ENCODE measurements around the gene MAN2A1.

The MAN2A1 gene

DNA sequence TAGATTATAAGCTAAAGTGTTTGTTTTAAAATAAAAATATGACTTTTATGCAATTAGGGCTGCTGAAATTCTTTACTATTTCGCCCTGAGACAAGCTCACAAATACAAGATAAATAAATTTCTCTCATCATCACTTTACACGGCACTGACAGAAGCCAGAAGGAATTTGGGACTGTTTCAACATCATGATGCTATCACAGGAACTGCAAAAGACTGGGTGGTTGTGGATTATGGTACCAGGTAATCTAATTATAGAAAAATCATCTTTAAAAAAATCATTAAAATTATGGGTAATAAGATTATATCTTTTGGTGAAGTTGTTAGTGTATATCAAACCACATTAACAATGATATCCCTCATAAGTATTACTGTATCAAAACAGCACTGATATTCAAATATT lies 95.0 kb downstream of the MAN2A1 start:
- TF ChIP-seq, protein P1, sequence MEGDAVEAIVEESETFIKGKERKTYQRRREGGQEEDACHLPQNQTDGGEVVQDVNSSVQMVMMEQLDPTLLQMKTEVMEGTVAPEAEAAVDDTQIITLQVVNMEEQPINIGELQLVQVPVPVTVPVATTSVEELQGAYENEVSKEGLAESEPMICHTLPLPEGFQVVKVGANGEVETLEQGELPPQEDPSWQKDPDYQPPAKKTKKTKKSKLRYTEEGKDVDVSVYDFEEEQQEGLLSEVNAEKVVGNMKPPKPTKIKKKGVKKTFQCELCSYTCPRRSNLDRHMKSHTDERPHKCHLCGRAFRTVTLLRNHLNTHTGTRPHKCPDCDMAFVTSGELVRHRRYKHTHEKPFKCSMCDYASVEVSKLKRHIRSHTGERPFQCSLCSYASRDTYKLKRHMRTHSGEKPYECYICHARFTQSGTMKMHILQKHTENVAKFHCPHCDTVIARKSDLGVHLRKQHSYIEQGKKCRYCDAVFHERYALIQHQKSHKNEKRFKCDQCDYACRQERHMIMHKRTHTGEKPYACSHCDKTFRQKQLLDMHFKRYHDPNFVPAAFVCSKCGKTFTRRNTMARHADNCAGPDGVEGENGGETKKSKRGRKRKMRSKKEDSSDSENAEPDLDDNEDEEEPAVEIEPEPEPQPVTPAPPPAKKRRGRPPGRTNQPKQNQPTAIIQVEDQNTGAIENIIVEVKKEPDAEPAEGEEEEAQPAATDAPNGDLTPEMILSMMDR (IDR thresholded peaks at IDR 0.05; ENCODE audit: borderline replicate concordance, insufficient read depth, low read depth, low read length) = no peak
- H3K4me3 ChIP-seq (ENCODE audit: low read depth, low read length) = no peak overlapping the region

DNA sequence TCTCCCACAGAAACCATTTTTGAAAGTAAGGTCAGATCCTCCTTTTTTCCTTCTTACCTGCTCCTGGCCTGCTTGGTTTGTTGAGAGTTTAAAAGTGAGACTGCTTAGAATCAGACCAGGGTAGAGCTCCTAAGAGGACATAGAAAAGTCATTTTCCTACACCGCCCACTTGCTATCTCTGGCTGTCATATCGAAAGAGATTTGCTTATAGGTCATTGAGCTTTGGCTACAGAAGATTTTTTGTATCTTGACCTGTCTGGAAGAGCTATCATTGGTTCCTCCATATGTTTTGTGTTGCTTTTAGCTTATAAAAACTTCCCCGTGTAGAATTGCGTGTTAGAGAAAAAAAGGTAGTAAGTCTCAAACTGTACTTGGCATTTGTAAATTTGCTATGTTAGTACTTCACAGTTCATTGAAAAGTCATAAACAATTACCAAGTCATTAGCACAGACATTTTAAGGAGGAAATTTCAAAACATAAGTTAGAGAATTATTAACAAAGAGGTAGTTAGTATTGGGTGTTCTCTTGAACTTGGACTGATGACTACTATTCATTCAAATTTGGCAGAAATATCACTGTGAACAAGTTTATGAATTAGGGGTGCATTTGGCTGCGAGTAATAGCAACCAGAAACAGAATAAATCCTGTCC lies 96.6 kb downstream of the MAN2A1 start:
- H3K4me3 ChIP-seq (ENCODE audit: low read depth, low read length) = no peak overlapping the region
- TF ChIP-seq, protein P1 (IDR thresholded peaks at IDR 0.05; ENCODE audit: borderline replicate concordance, insufficient read depth, low read depth, low read length) = no peak

DNA sequence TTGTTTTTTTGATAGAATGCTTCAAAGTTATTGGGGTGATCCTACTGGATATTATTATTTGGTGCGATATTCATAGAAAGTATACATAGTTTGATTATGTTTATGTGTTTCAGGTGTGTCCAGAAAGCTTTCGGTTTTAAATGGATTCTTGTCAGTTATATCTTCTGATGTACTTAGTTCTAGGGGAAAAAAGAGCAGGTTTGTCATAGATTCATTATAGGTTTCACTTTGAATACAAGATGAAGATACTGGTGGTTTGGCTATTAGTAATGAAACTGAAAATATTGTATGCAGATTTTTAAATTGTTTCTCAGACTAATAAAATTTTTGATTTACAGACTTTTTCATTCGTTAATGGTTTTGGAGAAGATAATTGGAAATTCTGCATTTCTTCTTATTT lies 98.9 kb downstream of the MAN2A1 start:
- H3K4me3 ChIP-seq (ENCODE audit: low read depth, low read length) = no peak overlapping the region
- TF ChIP-seq, protein P1 (IDR thresholded peaks at IDR 0.05; ENCODE audit: borderline replicate concordance, insufficient read depth, low read depth, low read length) = no peak

DNA sequence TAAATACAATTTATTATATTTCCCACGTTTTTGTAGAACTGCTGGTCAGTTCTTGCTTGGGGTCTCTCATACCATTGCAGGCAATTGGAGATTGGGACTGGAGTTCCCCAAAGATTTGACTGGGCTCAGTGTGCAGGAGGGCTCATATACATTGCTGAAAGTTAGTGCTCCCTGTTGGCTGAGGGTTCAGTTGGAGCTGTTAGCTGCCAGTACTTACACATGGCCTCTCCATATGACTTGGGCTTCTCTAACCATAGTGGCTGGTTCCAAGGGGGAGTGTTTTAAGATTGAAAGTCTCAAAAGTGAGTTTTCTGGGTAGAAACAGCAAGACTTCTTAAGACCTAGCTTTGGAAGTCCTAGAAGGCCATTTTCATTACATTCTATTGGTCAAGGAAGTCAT lies 102.9 kb downstream of the MAN2A1 start:
- TF ChIP-seq, protein P1 (IDR thresholded peaks at IDR 0.05; ENCODE audit: borderline replicate concordance, insufficient read depth, low read depth, low read length) = no peak
- no peak overlapping the region for H3K4me3 ChIP-seq (ENCODE audit: low read depth, low read length)

DNA sequence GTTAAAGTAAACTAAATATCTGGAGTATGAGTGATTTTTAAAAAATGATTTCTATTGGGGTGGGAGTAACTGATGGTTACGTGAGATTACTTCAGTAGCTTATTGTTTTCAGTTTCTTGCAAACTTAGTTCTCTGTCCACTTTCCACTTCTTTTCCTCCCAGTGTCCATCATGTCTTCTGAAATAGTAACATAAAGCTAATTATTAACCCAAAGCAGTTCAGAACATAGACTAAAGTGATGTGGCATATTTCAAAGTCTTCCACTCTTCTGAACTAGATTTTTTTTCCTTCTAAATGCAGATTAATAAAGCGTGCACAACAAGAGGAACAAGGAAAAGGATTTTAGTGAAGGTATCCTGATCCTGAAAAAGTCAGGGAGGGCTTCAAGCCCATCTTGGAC lies 114.1 kb downstream of the MAN2A1 start:
- TF ChIP-seq, protein P1 (IDR thresholded peaks at IDR 0.05; ENCODE audit: borderline replicate concordance, insufficient read depth, low read depth, low read length) = no peak
- H3K4me3 ChIP-seq (ENCODE audit: low read depth, low read length) = no peak overlapping the region

DNA sequence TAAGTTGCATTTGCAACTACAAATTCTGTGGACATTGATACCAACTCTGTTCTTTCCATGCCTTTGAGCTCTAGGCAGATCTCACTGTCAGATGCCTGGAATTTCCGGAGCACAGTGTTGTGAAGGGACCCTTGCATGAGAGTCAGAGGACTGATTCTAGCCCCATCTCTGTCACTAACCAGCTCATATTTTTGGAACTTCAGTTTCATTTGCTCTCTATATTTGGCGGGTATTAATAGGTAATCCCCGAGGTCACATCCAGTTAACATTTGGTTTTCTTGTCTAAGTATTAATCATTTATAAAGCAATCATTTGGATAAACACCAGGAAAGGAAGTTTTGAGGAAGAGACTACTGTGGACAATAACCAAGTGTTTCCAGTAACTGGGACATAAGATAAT lies 115.7 kb downstream of the MAN2A1 start:
- H3K4me3 ChIP-seq (ENCODE audit: low read depth, low read length) = no peak overlapping the region
- TF ChIP-seq, protein P1 (IDR thresholded peaks at IDR 0.05; ENCODE audit: borderline replicate concordance, insufficient read depth, low read depth, low read length) = no peak

DNA sequence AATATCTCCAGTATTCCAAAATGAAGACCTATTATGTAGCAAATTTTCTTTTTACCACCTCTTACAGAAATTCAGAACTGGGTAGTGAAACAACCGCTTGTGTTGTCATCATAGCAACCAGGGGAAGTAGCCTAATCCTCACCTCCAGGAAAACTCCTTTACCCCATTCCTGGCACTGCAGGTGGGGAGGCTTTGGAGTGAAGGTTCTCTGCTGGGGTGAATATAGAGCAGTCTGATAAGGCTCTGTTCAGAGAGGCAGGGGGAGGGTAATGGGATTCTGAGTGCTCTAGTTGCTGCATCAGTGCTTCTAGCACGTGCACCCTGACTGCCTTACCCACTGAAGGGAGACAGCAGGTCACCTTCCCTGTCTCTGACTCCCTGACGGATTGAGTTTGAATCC lies 116.2 kb downstream of the MAN2A1 start:
- TF ChIP-seq, protein P1 (IDR thresholded peaks at IDR 0.05; ENCODE audit: borderline replicate concordance, insufficient read depth, low read depth, low read length) = no peak
- H3K4me3 ChIP-seq (ENCODE audit: low read depth, low read length) = no peak overlapping the region
